GM19372 (cell line): ENCODE measurements around the gene SMIM1.

Source experiments
- ATAC-seq: cut with Tn5 transposase; IDR thresholded peaks from one replicate; pipeline ENCODE4 v1.9.1; 2021; ENCODE audit warnings: mild to moderate bottlenecking, low read depth, moderate library complexity; ENCODE audit not compliant: unreplicated experiment

SMIM1 gene

GRCh38 chr1:3775490-3776230, 3.1 kb downstream of the SMIM1 start:
- ATAC-seq = no peak

- ATAC-seq = no peak
Measured at GRCh38 chr1:3776231-3776961, 3.8 kb downstream of the SMIM1 start.

GRCh38 chr1:3777078-3777547, 4.6 kb downstream of the SMIM1 start:
- ATAC-seq = no peak

- ATAC-seq = no peak
Measured at GRCh38 chr1:3777647-3778589, 5.4 kb downstream of the SMIM1 start.

GRCh38 chr1:3778590-3779264, 6.2 kb downstream of the SMIM1 start:
- no peak for ATAC-seq

GRCh38 chr1:3779265-3779911, 6.8 kb downstream of the SMIM1 start:
- no peak for ATAC-seq

GRCh38 chr1:3779912-3780416, 7.4 kb downstream of the SMIM1 start:
- no peak for ATAC-seq

- ATAC-seq = no peak
Measured at GRCh38 chr1:3780901-3781300, 8.4 kb downstream of the SMIM1 start.

GRCh38 chr1:3783651-3784474, 11.3 kb downstream of the SMIM1 start:
- no peak for ATAC-seq

GRCh38 chr1:3785045-3785444, 12.5 kb downstream of the SMIM1 start:
- no peak for ATAC-seq

GRCh38 chr1:3785456-3786157, 13.1 kb downstream of the SMIM1 start:
- no peak for ATAC-seq

GRCh38 chr1:3786468-3787348, 14.2 kb downstream of the SMIM1 start:
- ATAC-seq = no peak

- no peak for ATAC-seq
Measured at GRCh38 chr1:3787349-3787715, 14.8 kb downstream of the SMIM1 start.

GRCh38 chr1:3787745-3788605, 15.4 kb downstream of the SMIM1 start:
- no peak for ATAC-seq

- ATAC-seq = no peak
Measured at GRCh38 chr1:3788756-3789420, 16.3 kb downstream of the SMIM1 start.
